GM21737 (cell line): ENCODE measurements around the gene JAG2.

Experiments
- ATAC-seq: cut with Tn5 transposase; IDR thresholded peaks from one replicate; pipeline ENCODE4 v1.9.1; 2021; ENCODE audit warnings: mild to moderate bottlenecking, moderate library complexity; ENCODE audit not compliant: unreplicated experiment

The JAG2 gene

DNA sequence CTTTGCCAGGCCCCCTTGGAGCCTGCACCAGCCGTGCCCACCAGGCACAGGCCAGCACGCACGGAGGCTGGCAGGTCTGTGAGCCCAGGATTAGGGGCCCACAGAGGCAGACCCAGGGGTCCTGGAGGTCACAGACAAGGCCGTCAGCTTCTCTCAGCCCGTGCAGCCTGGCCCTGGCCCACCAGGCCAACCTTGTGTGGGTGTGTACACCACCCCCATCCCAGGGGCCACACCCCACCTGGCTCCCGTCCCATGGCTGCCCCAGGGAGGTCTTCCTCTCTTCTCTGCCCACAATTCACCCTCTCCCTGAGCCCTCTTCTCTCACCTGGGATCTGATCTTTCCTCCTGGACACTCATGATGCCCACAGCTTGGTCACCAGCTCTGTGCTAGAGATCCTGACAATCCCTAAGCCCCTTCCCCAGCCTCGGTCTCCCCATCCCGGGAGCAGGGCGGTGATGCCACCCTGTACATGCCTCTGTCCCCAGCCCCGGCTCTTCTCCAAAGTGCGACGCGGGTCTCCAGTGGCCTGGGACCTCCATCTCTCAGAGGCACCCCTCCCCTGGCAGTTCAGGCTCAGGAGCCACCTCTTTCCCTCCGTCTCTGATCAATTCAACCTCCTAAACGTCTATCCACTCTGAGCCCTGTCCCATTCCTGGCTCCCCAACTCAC lies 72.2 kb downstream of the JAG2 start:
- no peak for ATAC-seq

DNA sequence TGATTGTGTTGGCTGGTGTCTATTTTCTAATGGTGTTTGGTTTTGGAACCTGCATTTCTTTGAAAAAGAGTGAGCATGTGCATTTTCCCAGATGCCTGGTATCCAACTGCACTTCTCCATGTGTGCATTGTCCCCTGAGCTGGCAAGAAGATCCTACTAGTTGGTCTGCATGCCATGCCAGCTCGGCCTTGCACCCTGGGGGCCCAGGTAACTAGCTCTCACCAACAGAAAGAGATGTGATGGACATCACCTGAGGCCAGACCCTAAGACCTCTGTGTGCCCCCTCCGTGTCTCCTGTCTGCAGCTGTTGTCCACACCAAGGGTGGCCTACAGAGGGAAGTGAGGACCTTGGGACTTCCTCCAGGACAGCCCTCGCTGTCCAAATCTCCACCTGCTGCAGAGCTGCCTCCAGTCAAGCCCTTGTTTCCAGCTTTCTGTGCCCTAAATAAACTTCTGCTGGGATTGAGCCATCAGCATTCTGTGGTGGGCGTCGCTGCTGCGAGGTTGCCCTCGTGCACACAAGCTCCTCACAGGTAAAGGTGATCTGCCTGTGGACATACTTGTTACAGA lies 73.3 kb downstream of the JAG2 start:
- ATAC-seq = no peak

DNA sequence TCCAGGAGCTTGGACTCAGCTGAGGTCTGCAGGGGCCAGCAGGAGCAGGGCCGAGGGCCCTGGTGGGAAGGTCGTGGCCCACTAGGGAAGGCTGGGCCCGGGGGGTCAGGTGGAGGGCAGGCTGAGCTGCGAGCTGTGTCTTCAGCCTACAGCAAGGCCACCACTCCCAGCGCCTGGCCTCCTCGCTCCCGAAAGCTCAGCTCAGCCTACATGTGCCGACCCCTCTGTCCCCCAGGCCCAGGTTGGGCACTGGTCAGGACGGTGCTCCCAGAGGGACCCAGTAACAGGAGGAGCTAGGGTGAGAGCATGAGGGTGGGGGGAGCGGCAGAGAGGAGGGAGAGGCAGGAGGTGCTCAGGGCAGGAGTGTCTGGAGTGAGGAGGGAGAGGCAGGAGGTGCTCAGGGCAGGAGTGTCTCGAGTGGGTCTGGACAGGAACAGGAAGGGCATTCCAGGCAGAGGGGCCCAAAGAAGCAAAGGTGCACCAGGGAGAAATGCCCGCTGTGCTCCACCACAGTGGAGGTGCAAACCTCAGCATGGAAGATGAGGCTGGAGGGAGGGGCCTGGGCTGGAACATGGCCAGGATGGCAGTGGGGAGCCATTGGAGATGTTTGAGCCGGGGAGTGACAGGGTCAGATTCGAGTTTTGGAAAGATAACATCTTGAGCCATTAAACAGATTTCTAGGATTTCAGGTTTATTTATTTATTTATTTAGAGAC lies 74.2 kb downstream of the JAG2 start:
- no peak for ATAC-seq

DNA sequence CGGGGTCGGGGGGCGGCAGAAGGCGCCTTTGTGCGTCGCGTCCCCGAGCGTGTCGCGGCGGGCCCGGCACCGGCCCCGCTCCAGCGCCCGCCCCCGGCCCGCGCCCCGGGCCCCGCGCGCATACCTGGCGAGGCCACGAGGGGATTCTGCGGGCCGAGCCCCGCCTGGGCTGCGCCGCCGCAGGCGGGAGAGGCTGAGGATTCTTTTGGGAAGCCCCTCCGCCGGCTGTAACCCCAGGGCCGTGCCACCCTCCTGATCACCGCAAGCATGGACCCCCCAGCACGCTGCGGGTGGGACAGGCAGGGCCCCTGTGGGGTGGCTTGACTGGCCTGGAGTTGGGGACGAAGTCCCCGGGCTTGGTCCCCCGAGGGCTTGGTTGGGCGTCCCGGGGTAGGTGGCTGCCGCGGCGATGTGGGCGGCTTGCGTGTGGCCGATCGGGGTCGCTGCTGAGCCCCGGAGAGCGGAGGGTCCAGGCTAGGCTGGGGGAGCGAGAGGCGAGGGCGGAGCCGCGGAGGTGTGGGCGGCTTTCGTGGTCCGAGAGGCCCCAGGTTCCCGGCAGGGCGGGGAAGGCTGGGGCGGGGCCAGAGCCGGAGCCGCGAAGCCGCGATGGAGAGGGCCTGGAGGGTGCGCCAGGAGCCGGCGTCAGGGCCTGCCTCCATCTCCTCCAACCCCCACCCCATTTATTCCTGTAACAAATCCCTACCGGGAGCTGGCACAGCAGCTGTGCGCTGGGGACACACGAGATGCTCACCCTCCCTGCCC lies 75.0 kb downstream of the JAG2 start:
- peak; percentile 52 for ATAC-seq

DNA sequence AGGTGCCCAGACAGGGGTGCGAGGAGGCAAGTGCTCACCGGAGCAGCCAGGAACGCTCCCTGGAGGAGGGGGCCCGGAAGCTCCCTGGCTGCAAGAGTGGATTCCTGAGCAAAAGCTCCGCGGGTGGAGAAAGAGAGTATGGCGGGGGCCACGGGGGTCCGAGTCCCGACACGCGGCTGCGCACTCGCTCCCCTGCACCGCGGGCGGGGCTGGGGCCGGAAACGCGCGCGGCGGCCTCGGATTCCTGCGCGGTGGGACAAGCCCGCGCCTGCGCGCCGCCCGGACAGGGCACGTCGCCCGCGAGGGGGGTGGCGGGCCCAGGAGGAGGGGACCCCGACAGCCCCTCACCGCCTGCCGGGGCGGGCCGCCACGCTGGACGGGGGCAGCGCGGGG lies 75.5 kb downstream of the JAG2 start:
- no peak for ATAC-seq

DNA sequence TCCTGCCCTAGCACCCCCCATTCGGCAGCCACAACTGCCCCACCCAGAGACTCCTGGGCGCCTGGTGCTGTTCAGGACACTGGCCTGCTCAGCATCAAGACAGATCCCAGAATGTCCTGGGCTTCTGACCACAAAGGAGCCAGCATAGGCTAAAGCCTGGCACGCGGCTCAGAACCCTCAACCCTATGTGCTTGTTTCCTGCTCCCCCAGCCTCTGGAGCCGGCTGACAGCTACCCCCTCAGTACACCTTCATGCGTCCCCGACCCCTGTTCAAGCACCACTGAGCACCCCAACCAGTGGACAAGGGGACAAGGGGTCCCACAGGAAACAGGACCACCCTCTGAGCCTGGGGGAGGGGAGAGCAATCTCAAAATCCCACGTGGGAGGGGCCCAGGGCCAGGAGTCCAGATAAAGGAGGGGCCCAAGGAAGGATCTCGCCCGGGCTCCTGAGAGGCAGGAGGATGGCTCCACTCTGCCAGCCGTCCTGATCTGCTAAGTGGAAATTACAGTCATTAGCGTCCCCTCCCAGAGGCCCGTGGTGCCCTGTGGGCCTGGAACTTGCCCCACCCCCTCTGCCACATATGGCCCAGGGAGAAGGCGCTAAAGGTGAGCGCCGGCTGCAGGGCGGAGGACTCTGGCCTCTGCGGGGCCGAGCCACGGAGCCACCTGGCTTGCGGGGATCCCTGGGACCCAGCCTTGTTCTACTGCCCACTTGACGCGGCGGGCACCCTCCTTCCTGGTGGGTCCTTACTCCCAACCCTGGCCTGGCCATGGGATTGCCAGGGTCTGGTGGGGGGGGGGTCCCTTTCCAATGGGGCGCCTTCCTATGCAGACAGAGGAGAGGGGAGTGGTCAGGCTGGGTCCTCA lies 76.2 kb downstream of the JAG2 start:
- no peak for ATAC-seq

DNA sequence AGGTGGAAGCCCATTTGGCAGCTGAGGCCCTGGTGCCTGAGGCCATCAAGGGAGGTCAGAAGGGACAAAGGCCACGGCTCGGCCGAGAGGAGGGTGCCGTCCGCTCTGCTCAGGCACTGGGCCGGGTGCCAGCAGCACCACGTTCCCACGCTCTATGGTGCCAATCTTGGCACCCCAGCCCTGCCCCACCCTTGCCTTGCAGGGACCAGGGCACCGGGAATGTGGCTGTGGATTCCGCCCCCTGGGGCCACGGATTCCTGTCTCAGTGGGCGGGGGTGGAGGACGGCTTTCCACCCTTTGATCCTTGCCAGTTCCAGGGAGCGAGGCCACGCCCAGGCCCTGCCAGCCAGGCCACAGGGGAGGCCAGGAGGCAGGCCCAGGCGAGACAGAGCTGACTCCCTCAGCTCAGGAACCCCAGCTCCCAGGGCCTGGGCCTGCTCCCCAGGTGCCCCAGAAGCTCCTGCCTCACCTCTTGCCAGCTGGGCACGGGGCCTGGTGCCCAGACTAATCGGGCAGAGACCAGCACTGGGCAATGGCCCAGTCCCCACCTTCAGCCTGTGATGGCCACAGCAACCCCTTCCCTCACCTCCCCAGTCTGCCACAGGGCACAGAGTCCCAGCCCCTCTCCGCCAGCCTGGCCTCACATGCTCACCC lies 76.9 kb downstream of the JAG2 start:
- ATAC-seq = no peak

DNA sequence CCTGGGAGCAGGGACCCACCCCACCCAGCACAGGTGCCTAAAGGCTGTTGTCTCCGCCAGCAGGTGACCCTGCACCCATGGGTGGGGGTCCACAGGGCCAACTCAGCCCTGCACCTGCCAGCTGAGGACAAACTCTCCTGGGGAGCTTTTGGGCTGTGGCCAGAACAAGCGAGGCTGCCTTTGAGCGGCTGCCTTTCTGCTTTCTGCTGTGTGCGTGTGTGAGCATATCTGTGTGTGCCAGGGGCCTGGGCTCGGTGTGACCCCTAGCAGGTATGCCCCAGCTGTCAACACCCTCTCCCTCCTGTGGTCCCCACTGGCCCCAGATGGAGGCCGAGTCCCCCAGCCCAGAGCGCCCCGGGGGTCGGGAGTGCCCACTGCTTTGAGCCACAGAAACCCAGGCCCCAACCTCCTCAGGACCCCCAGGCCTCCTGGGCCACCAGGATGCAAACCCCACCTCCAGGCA lies 77.5 kb downstream of the JAG2 start:
- no peak for ATAC-seq
